ENCODE results near the gene G3BP1.

DNA sequence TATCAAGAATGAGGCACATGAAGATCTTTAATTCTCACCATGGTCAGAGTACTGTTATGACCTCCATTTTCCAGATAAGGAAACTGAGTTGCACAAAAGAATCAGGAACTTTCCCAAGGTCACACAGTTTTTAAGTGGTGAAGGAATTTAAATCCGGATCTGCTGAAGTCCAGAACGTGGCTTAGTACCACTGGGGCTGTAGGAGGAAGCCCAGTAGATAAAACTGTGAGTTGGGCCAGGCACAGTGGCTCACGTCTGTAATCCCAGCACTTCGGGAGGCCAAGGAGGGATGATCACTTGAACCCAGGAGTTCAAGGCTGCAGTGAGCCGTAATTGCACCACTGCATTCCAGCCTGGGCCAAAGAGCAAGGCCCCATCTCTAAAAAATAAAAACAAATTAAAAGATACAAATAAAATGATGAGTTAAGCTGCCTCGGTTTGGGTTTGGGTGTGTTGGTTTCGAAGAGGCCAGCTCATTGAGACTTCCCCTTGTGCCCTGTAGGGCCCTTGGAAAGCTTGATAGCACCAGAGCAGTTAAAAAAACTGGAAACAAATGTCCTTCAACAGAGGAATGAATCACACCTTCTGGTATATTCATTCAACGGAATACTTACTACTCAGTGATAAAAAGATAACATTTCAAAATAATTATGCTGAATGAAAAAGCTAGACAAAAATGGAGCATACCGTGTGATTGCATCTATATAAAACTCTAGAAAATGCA, 33.5 kb upstream of the G3BP1 start:
- TF ChIP-seq CTCF (IDR thresholded peaks at IDR 0.05) (no peak), REST (IDR thresholded peaks at IDR 0.05; ENCODE audit: insufficient read depth in 1 of 2, low read depth in 2 of 2, low read length in 1 of 2) (no peak), POLR2AphosphoS5 (IDR thresholded peaks at IDR 0.05; ENCODE audit: low read depth, low read length) (no peak)

Measured in Panc1 (cell line).